Mesendoderm (in vitro differentiated cells): ENCODE data around the gene RBBP8NL.

ENCODE experiments used
- DNase-seq: peaks from one replicate; pipeline ENCODE4 v3.0.0; 2013
- H2AK5ac ChIP-seq: 2 replicates; pipeline ENCODE4 v1.6.1; 2013; ENCODE audit warnings: low read length, inconsistent platforms
- H2BK120ac ChIP-seq: 2 replicates; pipeline ENCODE4 v1.6.1; 2013; ENCODE audit warnings: low read depth, mild to moderate bottlenecking, low read length, moderate library complexity, mixed read lengths
- H2BK15ac ChIP-seq: replicated peaks from 2 replicates; pipeline ENCODE4 v1.6.1; 2013; ENCODE audit warnings: low read depth, mild to moderate bottlenecking, moderate library complexity
- H2BK5ac ChIP-seq: 2 replicates; pipeline ENCODE4 v1.6.1; 2013; ENCODE audit warnings: low read length, inconsistent platforms
- H3K18ac ChIP-seq: 2 replicates; pipeline ENCODE4 v1.6.1; 2013; ENCODE audit warnings: mild to moderate bottlenecking, low read length, mixed read lengths
- H3K23ac ChIP-seq: one replicate; pipeline ENCODE4 v1.6.1; 2013; ENCODE audit warnings: low read length
- H3K27ac ChIP-seq: 2 replicates; pipeline ENCODE4 v1.5.1; 2013; ENCODE audit warnings: low read depth, mild to moderate bottlenecking, inconsistent platforms, low read length, moderate library complexity
- H3K27me3 ChIP-seq: 2 replicates; pipeline ENCODE4 v1.6.1; 2013; ENCODE audit warnings: low read length, control low read depth, mild to moderate bottlenecking, inconsistent platforms; ENCODE audit not compliant: insufficient read depth, poor library complexity
- H3K36me3 ChIP-seq: 2 replicates; pipeline ENCODE4 v1.6.1; 2013; ENCODE audit warnings: low read length, inconsistent platforms; ENCODE audit not compliant: control insufficient read depth, insufficient read depth
- H3K4ac ChIP-seq: one replicate; pipeline ENCODE4 v1.6.1; 2013; ENCODE audit warnings: low read depth, mild to moderate bottlenecking, low read length, moderate library complexity
- H3K4me1 ChIP-seq: 2 replicates; pipeline ENCODE4 v1.6.1; 2013; ENCODE audit warnings: low read depth, low read length, inconsistent platforms; ENCODE audit not compliant: control insufficient read depth
- H3K4me2 ChIP-seq: 2 replicates; pipeline ENCODE4 v1.6.1; 2013; ENCODE audit warnings: low read length
- H3K4me3 ChIP-seq: 2 replicates; pipeline ENCODE4 v1.5.1; 2013; ENCODE audit warnings: mild to moderate bottlenecking, low read length
- H3K56ac ChIP-seq: one replicate; pipeline ENCODE4 v1.6.1; 2013; ENCODE audit warnings: low read length
- H3K79me1 ChIP-seq: 2 replicates; pipeline ENCODE4 v1.6.1; 2013; ENCODE audit warnings: low read length, inconsistent platforms
- H3K79me2 ChIP-seq: 2 replicates; pipeline ENCODE4 v1.6.1; 2013; ENCODE audit warnings: mild to moderate bottlenecking, low read length; ENCODE audit not compliant: control insufficient read depth, insufficient read depth
- H3K9ac ChIP-seq: 2 replicates; pipeline ENCODE4 v1.6.1; 2013; ENCODE audit warnings: low read length, inconsistent platforms
- H4K5ac ChIP-seq: one replicate; pipeline ENCODE4 v1.6.1; 2013; ENCODE audit warnings: low read length
- H4K8ac ChIP-seq: one replicate; pipeline ENCODE4 v1.6.1; 2013; ENCODE audit warnings: low read depth, mild to moderate bottlenecking, control low read depth, low read length, moderate library complexity
- WGBS: extraction: QIAGEN DNeasy Blood & Tissue Kit; methylation state at CpG from one replicate; pipeline ENCODE4 v1.1.7; 2013; ENCODE audit warnings: low lambda C conversion rate, missing lambda C conversion rate; ENCODE audit not compliant: insufficient coverage; ENCODE audit errors: extremely low coverage; 5-methylcytosine and 5-hydroxymethylcytosine counted together

RBBP8NL gene

GRCh38 chr20:62469352-62469751, 42.0 kb upstream of the RBBP8NL start:
- H3K79me1 ChIP-seq = no peaks in the 10 kb centered on the region
- H3K4me1 ChIP-seq = no peaks in the 10 kb centered on the region
- no peak overlapping the region for H2BK15ac ChIP-seq
- no peak for DNase-seq
- H3K27ac ChIP-seq = no peak overlapping the region
- no peak overlapping the region for H3K23ac ChIP-seq
- no peaks in the 10 kb centered on the region for H3K36me3 ChIP-seq
- H3K18ac ChIP-seq = no peak overlapping the region
- no peak overlapping the region for H2BK5ac ChIP-seq
- H4K8ac ChIP-seq = no peak overlapping the region
- H3K9ac ChIP-seq = no peak overlapping the region
- H4K5ac ChIP-seq = no peak overlapping the region
- H2BK120ac ChIP-seq = no peak overlapping the region
- no CpG with 5 or more reads among the region's 17 CpGs for WGBS
- H3K79me2 ChIP-seq = no peaks in the 10 kb centered on the region
- no peak overlapping the region for H3K56ac ChIP-seq
- H3K4me2 ChIP-seq = no peak overlapping the region
- no peaks in the 10 kb centered on the region for H3K27me3 ChIP-seq
- H3K4me3 ChIP-seq = no peak overlapping the region
- H2AK5ac ChIP-seq = no peak overlapping the region
- no peak overlapping the region for H3K4ac ChIP-seq

GRCh38 chr20:62466806-62467537, 39.6 kb upstream of the RBBP8NL start:
- H4K8ac ChIP-seq = no peak overlapping the region
- H3K18ac ChIP-seq = no peak overlapping the region
- H3K4me2 ChIP-seq = no peak overlapping the region
- H2BK120ac ChIP-seq = no peak overlapping the region
- no peak overlapping the region for H3K4ac ChIP-seq
- no peak overlapping the region for H3K27ac ChIP-seq
- H2BK15ac ChIP-seq = no peak overlapping the region
- no peak overlapping the region for H3K23ac ChIP-seq
- WGBS = no CpG with 5 or more reads among the region's 19 CpGs
- no peak overlapping the region for H3K9ac ChIP-seq
- no peaks in the 10 kb centered on the region for H3K27me3 ChIP-seq
- no peaks in the 10 kb centered on the region for H3K79me1 ChIP-seq
- no peak overlapping the region for H3K56ac ChIP-seq
- H3K79me2 ChIP-seq = no peaks in the 10 kb centered on the region
- DNase-seq = no peak
- H4K5ac ChIP-seq = no peak overlapping the region
- H2AK5ac ChIP-seq = no peak overlapping the region
- no peak overlapping the region for H2BK5ac ChIP-seq
- no peaks in the 10 kb centered on the region for H3K36me3 ChIP-seq
- H3K4me1 ChIP-seq = no peaks in the 10 kb centered on the region
- no peak overlapping the region for H3K4me3 ChIP-seq

GRCh38 chr20:62466072-62466760, 38.9 kb upstream of the RBBP8NL start:
- Histone ChIP-seq H3K4me3 (no peak overlapping the region), H3K4me2 (no peak overlapping the region), H2BK5ac (no peak overlapping the region), H3K18ac (no peak overlapping the region), H2BK15ac (no peak overlapping the region), H3K27me3 (no peaks in the 10 kb centered on the region), H2AK5ac (no peak overlapping the region), H4K8ac (no peak overlapping the region), H3K23ac (no peak overlapping the region), H3K79me2 (no peaks in the 10 kb centered on the region), H4K5ac (no peak overlapping the region), H2BK120ac (no peak overlapping the region), H3K4me1 (no peaks in the 10 kb centered on the region), H3K79me1 (no peaks in the 10 kb centered on the region), H3K36me3 (no peaks in the 10 kb centered on the region), H3K4ac (no peak overlapping the region), H3K9ac (no peak overlapping the region), H3K56ac (no peak overlapping the region), H3K27ac (no peak overlapping the region)
- no peak for DNase-seq
- WGBS = no CpG with 5 or more reads among the region's 48 CpGs

GRCh38 chr20:62464990-62465389, 37.7 kb upstream of the RBBP8NL start:
- no peaks in the 10 kb centered on the region for H3K27me3 ChIP-seq
- no CpG with 5 or more reads among the region's 10 CpGs for WGBS

GRCh38 chr20:62464425-62464770, 37.1 kb upstream of the RBBP8NL start:
- H2BK120ac ChIP-seq = no peak overlapping the region
- no peaks in the 10 kb centered on the region for H3K4me1 ChIP-seq
- H3K79me2 ChIP-seq = no peaks in the 10 kb centered on the region
- H2AK5ac ChIP-seq = no peak overlapping the region
- no peak overlapping the region for H2BK15ac ChIP-seq
- no peak overlapping the region for H3K9ac ChIP-seq
- no peaks in the 10 kb centered on the region for H3K27me3 ChIP-seq
- H3K18ac ChIP-seq = no peak overlapping the region
- H3K4me2 ChIP-seq = no peak overlapping the region
- H3K56ac ChIP-seq = no peak overlapping the region
- H4K5ac ChIP-seq = no peak overlapping the region
- H3K4me3 ChIP-seq = no peak overlapping the region
- WGBS = no CpG with 5 or more reads among the region's 10 CpGs
- no peaks in the 10 kb centered on the region for H3K79me1 ChIP-seq
- no peak overlapping the region for H3K4ac ChIP-seq
- no peaks in the 10 kb centered on the region for H3K36me3 ChIP-seq
- H4K8ac ChIP-seq = no peak overlapping the region
- H3K27ac ChIP-seq = no peak overlapping the region
- no peak overlapping the region for H3K23ac ChIP-seq
- no peak overlapping the region for H2BK5ac ChIP-seq
- no peak for DNase-seq

More at GRCh38 chr20:62464990-62465389, 37.7 kb upstream of the RBBP8NL start:
- H3K4me1 ChIP-seq = no peaks in the 10 kb centered on the region
- H3K27ac ChIP-seq = no peak overlapping the region
- H4K5ac ChIP-seq = no peak overlapping the region
- no peak overlapping the region for H2AK5ac ChIP-seq
- DNase-seq = no peak
- H3K23ac ChIP-seq = no peak overlapping the region
- H4K8ac ChIP-seq = no peak overlapping the region
- no peak overlapping the region for H2BK5ac ChIP-seq
- H2BK15ac ChIP-seq = no peak overlapping the region
- H3K79me2 ChIP-seq = no peaks in the 10 kb centered on the region
- H3K36me3 ChIP-seq = no peaks in the 10 kb centered on the region
- no peak overlapping the region for H3K4me2 ChIP-seq
- H3K4ac ChIP-seq = no peak overlapping the region
- no peak overlapping the region for H3K4me3 ChIP-seq
- H3K56ac ChIP-seq = no peak overlapping the region
- H3K18ac ChIP-seq = no peak overlapping the region
- no peak overlapping the region for H2BK120ac ChIP-seq
- H3K9ac ChIP-seq = no peak overlapping the region
- H3K79me1 ChIP-seq = no peaks in the 10 kb centered on the region
